Measurements from ENCODE around the gene MICAL2. TPM values are rescaled to one million over a fixed set of nuclear protein-coding genes. Genes with fewer than 3 reads are reported as not detected.

MICAL2 gene
- total and polyA plus RNA-seq, 2 donors (not counting 3 experiments of a cell fraction or from before 2014, with no cell fraction given), result 67.6 to 200 TPM

DNA sequence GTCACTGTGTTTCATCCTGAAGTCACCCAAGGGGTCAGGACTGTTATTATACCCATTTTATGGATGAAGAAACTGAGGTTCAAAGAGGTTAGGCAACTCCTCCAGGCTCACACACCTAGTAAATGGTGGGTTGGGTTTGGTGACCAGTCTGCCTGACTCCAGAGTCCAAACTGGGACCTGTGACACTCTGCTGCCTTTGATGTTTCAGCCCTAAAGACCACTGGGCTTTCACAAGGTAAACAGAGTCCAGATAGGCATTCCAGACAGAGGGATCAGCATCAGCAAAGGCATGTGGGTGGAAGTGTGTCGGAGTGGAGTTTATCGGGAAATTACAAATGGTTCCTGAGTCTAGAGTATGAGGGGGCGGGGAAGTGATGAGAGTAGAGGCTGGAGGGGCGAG, 38.5 kb downstream of the MICAL2 start:
- Histone ChIP-seq H3K79me2 (ENCODE audit: control insufficient read depth, insufficient read depth, low read length) (peaks cover 35% of the 10 kb centered on the region), H3K4me2 (ENCODE audit: insufficient read depth, low read length) (no peak overlapping the region), H3K27ac (ENCODE audit: insufficient read depth, low read depth, low read length) (no peak overlapping the region), H3K36me3 (ENCODE audit: control insufficient read depth in 2 of 2, extremely low read depth in 1 of 2, insufficient read depth in 2 of 2, low read length in 2 of 2) (peaks cover 3 to 4% of the 10 kb centered on the region in 2 experiments), H3K4me3 (replicated peaks in 1 of 3; ENCODE audit: insufficient read depth in 1 of 3, low read depth in 1 of 3, low read length in 3 of 3) (no peak overlapping the region), H3K4me1 (ENCODE audit: control insufficient read depth, extremely low read depth, insufficient read depth, low read length) (no peaks in the 10 kb centered on the region), H3K9me1 (replicated peaks; ENCODE audit: control insufficient read depth, extremely low read depth, insufficient read depth, low read length) (no peaks in the 10 kb centered on the region), H3K27me3 (ENCODE audit: control insufficient read depth in 2 of 2, insufficient read depth in 2 of 2, low read length in 2 of 2) (no peaks in the 10 kb centered on the region), H2AFZ (ENCODE audit: low read depth, low read length) (no peak overlapping the region), H3K9me3 (replicated peaks; ENCODE audit: control insufficient read depth, insufficient read depth, low read length) (no peaks in the 10 kb centered on the region), H4K20me1 (replicated peaks; ENCODE audit: control insufficient read depth, extremely low read depth, insufficient read depth, low read length) (no peaks in the 10 kb centered on the region), H3K9ac (replicated peaks; ENCODE audit: extremely low read depth, insufficient read depth, low read length) (no peak overlapping the region)
- DNase-seq (ENCODE audit: low read depth, low spot score) (no peak), FAIRE-seq (no peak)
- BruUV-seq (replicated peaks), result no TSS peak
- ChIA-PET POLR2A (no interaction called here), CTCF (no interaction called here)
- TF ChIP-seq GATA2 (IDR thresholded peaks at IDR 0.05; ENCODE audit: insufficient read depth, insufficient read length, low read depth, low read length), result no peak
- no peak for TF ChIP-seq FOS (IDR thresholded peaks at IDR 0.05; ENCODE audit: borderline replicate concordance, insufficient read depth, low read length)
- intact Hi-C loops (cut with micrococcal nuclease), result no loop called here
- dilution Hi-C loops (cut with MboI; ENCODE audit: extremely low pct_ligation_motif_present, low sequenced_read_pairs), result no loop called here

DNA sequence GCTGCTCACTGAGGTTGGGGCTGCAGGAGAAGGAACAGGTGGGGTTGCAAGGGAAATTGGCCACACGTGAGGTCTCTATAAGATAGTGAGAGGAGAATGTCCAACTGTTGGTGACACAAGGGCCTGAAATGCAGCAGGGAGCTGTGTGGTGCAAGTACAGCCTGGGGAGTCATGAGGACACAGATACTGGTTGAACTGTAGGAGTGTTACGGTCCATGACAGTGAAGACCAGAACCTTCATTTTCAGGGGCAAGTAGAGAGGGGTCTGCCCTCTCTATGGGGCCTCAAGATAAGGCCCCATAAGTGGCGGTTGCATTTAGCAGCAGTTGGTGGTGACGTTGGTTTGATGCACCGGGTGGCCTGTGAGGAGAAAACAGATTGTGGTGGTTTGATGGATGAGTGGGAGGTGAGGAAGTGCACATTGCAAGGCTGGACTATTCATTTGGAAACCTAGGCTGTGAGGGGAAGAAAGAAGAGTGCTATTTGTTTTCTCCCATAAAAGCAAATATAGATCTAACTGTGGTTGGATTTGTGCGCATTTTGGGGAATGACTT, 39.4 kb downstream of the MICAL2 start:
- H3K4me3 ChIP-seq (replicated peaks in 1 of 3; ENCODE audit: insufficient read depth in 1 of 3, low read depth in 1 of 3, low read length in 3 of 3), result no peak overlapping the region
- no peaks in the 10 kb centered on the region for H3K4me1 ChIP-seq (ENCODE audit: control insufficient read depth, extremely low read depth, insufficient read depth, low read length)
- dilution Hi-C loops (cut with MboI; ENCODE audit: extremely low pct_ligation_motif_present, low sequenced_read_pairs), result no loop called here
- FAIRE-seq (no peak), DNase-seq (ENCODE audit: low read depth, low spot score) (no peak)
- CTCF ChIA-PET, result no interaction called here
- no peaks in the 10 kb centered on the region for H3K9me1 ChIP-seq (replicated peaks; ENCODE audit: control insufficient read depth, extremely low read depth, insufficient read depth, low read length)
- no peak overlapping the region for H3K27ac ChIP-seq (ENCODE audit: insufficient read depth, low read depth, low read length)
- TF ChIP-seq, protein P1, sequence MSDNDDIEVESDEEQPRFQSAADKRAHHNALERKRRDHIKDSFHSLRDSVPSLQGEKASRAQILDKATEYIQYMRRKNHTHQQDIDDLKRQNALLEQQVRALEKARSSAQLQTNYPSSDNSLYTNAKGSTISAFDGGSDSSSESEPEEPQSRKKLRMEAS (IDR thresholded peaks at IDR 0.05; ENCODE audit: insufficient read depth, insufficient read length), result no peak
- TF ChIP-seq FOS (IDR thresholded peaks at IDR 0.05; ENCODE audit: borderline replicate concordance, insufficient read depth, low read length), result no peak
- TF ChIP-seq, protein P2, sequence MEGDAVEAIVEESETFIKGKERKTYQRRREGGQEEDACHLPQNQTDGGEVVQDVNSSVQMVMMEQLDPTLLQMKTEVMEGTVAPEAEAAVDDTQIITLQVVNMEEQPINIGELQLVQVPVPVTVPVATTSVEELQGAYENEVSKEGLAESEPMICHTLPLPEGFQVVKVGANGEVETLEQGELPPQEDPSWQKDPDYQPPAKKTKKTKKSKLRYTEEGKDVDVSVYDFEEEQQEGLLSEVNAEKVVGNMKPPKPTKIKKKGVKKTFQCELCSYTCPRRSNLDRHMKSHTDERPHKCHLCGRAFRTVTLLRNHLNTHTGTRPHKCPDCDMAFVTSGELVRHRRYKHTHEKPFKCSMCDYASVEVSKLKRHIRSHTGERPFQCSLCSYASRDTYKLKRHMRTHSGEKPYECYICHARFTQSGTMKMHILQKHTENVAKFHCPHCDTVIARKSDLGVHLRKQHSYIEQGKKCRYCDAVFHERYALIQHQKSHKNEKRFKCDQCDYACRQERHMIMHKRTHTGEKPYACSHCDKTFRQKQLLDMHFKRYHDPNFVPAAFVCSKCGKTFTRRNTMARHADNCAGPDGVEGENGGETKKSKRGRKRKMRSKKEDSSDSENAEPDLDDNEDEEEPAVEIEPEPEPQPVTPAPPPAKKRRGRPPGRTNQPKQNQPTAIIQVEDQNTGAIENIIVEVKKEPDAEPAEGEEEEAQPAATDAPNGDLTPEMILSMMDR (IDR thresholded peaks at IDR 0.05; ENCODE audit: extremely low read depth in 1 of 2, insufficient read depth in 1 of 2, low read depth in 1 of 2, low read length in 2 of 2), result no peak
- no peak for TF ChIP-seq GATA2 (IDR thresholded peaks at IDR 0.05; ENCODE audit: insufficient read depth, insufficient read length, low read depth, low read length)
- TF ChIP-seq MYC (IDR thresholded peaks at IDR 0.05; ENCODE audit: low read depth, low read length), result no peak
- no peak for TF ChIP-seq JUN (IDR thresholded peaks at IDR 0.05; ENCODE audit: borderline replicate concordance, insufficient read depth, insufficient read length, low read depth)
- no peak for TF ChIP-seq POLR2AphosphoS5 (IDR thresholded peaks at IDR 0.05; ENCODE audit: insufficient read depth, low read depth, low read length)
- TF ChIP-seq POLR2A (IDR thresholded peaks at IDR 0.05; ENCODE audit: low read depth, low read length), result no peak
- no peak for TF ChIP-seq EZH2 (IDR thresholded peaks at IDR 0.05; ENCODE audit: borderline replicate concordance, low read depth, low read length, severe bottlenecking)
- BruUV-seq (replicated peaks), result no TSS peak
- H3K9ac ChIP-seq (replicated peaks; ENCODE audit: extremely low read depth, insufficient read depth, low read length), result no peak overlapping the region
- no peaks in the 10 kb centered on the region for H4K20me1 ChIP-seq (replicated peaks; ENCODE audit: control insufficient read depth, extremely low read depth, insufficient read depth, low read length)
- H3K4me2 ChIP-seq (ENCODE audit: insufficient read depth, low read length), result no peak overlapping the region
- intact Hi-C loops (cut with micrococcal nuclease), result no loop called here
- peaks cover 5 to 7% of the 10 kb centered on the region in 2 experiments for H3K36me3 ChIP-seq (ENCODE audit: control insufficient read depth in 2 of 2, extremely low read depth in 1 of 2, insufficient read depth in 2 of 2, low read length in 2 of 2)
- H2AFZ ChIP-seq (ENCODE audit: low read depth, low read length), result no peak overlapping the region
- peaks cover 28% of the 10 kb centered on the region for H3K79me2 ChIP-seq (ENCODE audit: control insufficient read depth, insufficient read depth, low read length)
- no peaks in the 10 kb centered on the region for H3K9me3 ChIP-seq (replicated peaks; ENCODE audit: control insufficient read depth, insufficient read depth, low read length)
- POLR2A ChIA-PET, result no interaction called here
- no peaks in the 10 kb centered on the region for H3K27me3 ChIP-seq (ENCODE audit: control insufficient read depth in 2 of 2, insufficient read depth in 2 of 2, low read length in 2 of 2)

Data from endothelial cell of umbilical vein (primary cell).